GM12878 (cell line): ENCODE results near the gene MED1. TPM values are rescaled to one million over a fixed set of nuclear protein-coding genes. Genes with fewer than 3 reads are reported as not detected.

Experiments
- ATAC-seq: fragments of 200-7000 bp; cut with Tn5 transposase; 3 replicates; pipeline ENCODE4 v1.9.1; 2020; ENCODE audit warnings: mild to moderate bottlenecking, moderate library complexity
- BruUV-seq: library from RNA; stranded (reverse); fragments of 400-500 nt; replicated peaks from 2 replicates; lab custom pipeline; 2021; lab: Mats Ljungman, UMichigan
- CTCF ChIA-PET: fragments of 300-600 bp; sonication (Branson Sonifier 250); formaldehyde crosslinking; extraction: SDS; loops from one replicate; lab custom pipeline; 2021; ENCODE audit warnings: inconsistent platforms; lab: Yijun Ruan, JAX
- POLR2A ChIA-PET: fragments of 350-600 bp; formaldehyde crosslinking; extraction: SDS; loops from one replicate; lab custom pipeline; 2021; ENCODE audit warnings: inconsistent platforms; lab: Charles Lee
- RAD21 ChIA-PET: fragments of 300-600 bp; sonication (Branson Sonifier 250); formaldehyde crosslinking; loops from one replicate; lab custom pipeline; 2023; ENCODE audit warnings: antibody characterized with exemption; ENCODE audit not compliant: unreplicated experiment; lab: Charles Lee
- SMC1A ChIA-PET: fragments of 300-600 bp; sonication (Branson Sonifier 250); formaldehyde crosslinking; loops from one replicate; lab custom pipeline; 2023; ENCODE audit not compliant: unreplicated experiment, uncharacterized antibody; lab: Charles Lee
- DNase-seq: peaks from one replicate; pipeline ENCODE4 v3.0.0-alpha.2; 2011; ENCODE audit warnings: low read depth, low spot score
- FAIRE-seq: peaks from 3 replicates; lab custom pipeline; 2011; peaks lifted over from hg19 to GRCh38; lab: Jason Lieb, UNC
- H2AFZ ChIP-seq: 2 replicates; pipeline ENCODE4 v1.6.0; 2011; ENCODE audit warnings: low read depth, low read length, control low read depth; ENCODE audit not compliant: control insufficient read depth
- H3K27ac ChIP-seq: 2 replicates; pipeline ENCODE4 v1.5.1; 2011; ENCODE audit warnings: control low read depth; ENCODE audit not compliant: control insufficient read depth, insufficient read depth
- H3K27me3 ChIP-seq, 2 experiments: replicated peaks in 1 of 2; 2 replicates each; pipeline versions ENCODE4 v1.6.0 to v1.6.1; 2011; ENCODE audit warnings: low read length in 1 of 2; ENCODE audit not compliant: control insufficient read depth in 2 of 2, insufficient read depth in 2 of 2
- H3K36me3 ChIP-seq, 2 experiments: 2 replicates each; pipeline ENCODE4 v1.5.1; 2011; ENCODE audit warnings: low read length in 1 of 2; ENCODE audit not compliant: control insufficient read depth in 2 of 2, insufficient read depth in 2 of 2
- H3K4me1 ChIP-seq: 2 replicates; pipeline ENCODE4 v1.6.1; 2011; ENCODE audit warnings: mild to moderate bottlenecking, low read length, moderate library complexity, mixed read lengths; ENCODE audit not compliant: control insufficient read depth, insufficient read depth
- H3K4me2 ChIP-seq: 2 replicates; pipeline ENCODE4 v1.6.0; 2011; ENCODE audit warnings: control low read depth; ENCODE audit not compliant: control insufficient read depth, insufficient read depth
- H3K4me3 ChIP-seq: fragments of 200-600 bp; sonication (generic); 2 replicates; pipeline ENCODE4 v1.5.1; 2016
- H3K79me2 ChIP-seq: 2 replicates; pipeline ENCODE4 v1.6.0; 2011; ENCODE audit warnings: low read length; ENCODE audit not compliant: control insufficient read depth, insufficient read depth
- H3K9ac ChIP-seq: 2 replicates; pipeline ENCODE4 v1.8.0; 2011; ENCODE audit warnings: low read length, control low read depth, mixed read lengths; ENCODE audit not compliant: control insufficient read depth, insufficient read depth
- H3K9me3 ChIP-seq: replicated peaks from 3 replicates; pipeline ENCODE4 v1.5.1; 2011; ENCODE audit warnings: mild to moderate bottlenecking, low read length; ENCODE audit not compliant: control insufficient read depth, insufficient read depth
- H4K20me1 ChIP-seq: 2 replicates; pipeline ENCODE4 v1.6.0; 2011; ENCODE audit not compliant: control insufficient read depth, insufficient read depth
- EGR1 ChIP-seq, 2 experiments: IDR thresholded peaks; 1 replicate in 1 of 2; 2 replicates in 1 of 2; pipeline ENCODE4 v1.6.1; 2011 to 2012; ENCODE audit warnings: low read depth in 2 of 2, low read length in 2 of 2, borderline replicate concordance in 1 of 2, mild to moderate bottlenecking in 1 of 2, moderate library complexity in 1 of 2
- SP1 ChIP-seq: IDR thresholded peaks from one replicate; pipeline ENCODE4 v1.6.1; 2011; ENCODE audit warnings: low read depth, low read length
- WGBS: methylation state at CpG from one replicate; pipeline ENCODE4 v1.1.6; 2016; ENCODE audit warnings: low lambda C conversion rate; ENCODE audit not compliant: insufficient replicate concordance, insufficient coverage; ENCODE audit errors: missing lambda C conversion rate; 5-methylcytosine and 5-hydroxymethylcytosine counted together
- in situ Hi-C: fragments of 300-500 bp; cut with MboI; formaldehyde crosslinking; loops from 9 replicates; pipeline ENCODE4 v1.14.3; 2018; ENCODE audit warnings: mixed read lengths
- intact Hi-C: fragments of 100-400 bp; cut with micrococcal nuclease; formaldehyde crosslinking; loops from one replicate; pipeline ENCODE4 v1.14.2; 2022; ENCODE audit not compliant: unreplicated experiment
- polyA plus RNA-seq, 11 experiments: library from polyadenylated mRNA; depleted of rRNA in 4 of 11; unstranded in 6 of 11; stranded (reverse) in 5 of 11; fragments of >200 nt; fragmentation: Nextera tagmentation in 4 of 11; fragmentation: Illumina TruSeq in 1 of 11; extraction: Ambion mirVana in 4 of 11; extraction: Trizol in 1 of 11; gene quantifications; 1 replicate in 1 of 11; 2 replicates in 10 of 11; pipeline versions ENCODE4 v1.2.1 to v1.2.3, GENCODE V29; 2011 to 2016; ENCODE audit warnings: inconsistent platforms in 2 of 11, missing spikeins in 2 of 11, low read depth in 1 of 11
- total RNA-seq, 4 experiments: library from RNA; depleted of rRNA in 3 of 4; stranded (reverse); fragments of >200 nt in 3 of 4; fragmentation: Illumina TruSeq in 1 of 4; extraction: Trizol in 1 of 4; gene quantifications; 2 replicates each; pipeline versions ENCODE4 v1.2.1 to v1.2.3, GENCODE V29; 2013 to 2021

The MED1 gene
- total and polyA plus RNA-seq, 10 of the 15 experiments (the other 5 are each of a cell fraction or from before 2014, with no cell fraction given) = 8.7 to 50.1 (median 30.1) TPM

DNA sequence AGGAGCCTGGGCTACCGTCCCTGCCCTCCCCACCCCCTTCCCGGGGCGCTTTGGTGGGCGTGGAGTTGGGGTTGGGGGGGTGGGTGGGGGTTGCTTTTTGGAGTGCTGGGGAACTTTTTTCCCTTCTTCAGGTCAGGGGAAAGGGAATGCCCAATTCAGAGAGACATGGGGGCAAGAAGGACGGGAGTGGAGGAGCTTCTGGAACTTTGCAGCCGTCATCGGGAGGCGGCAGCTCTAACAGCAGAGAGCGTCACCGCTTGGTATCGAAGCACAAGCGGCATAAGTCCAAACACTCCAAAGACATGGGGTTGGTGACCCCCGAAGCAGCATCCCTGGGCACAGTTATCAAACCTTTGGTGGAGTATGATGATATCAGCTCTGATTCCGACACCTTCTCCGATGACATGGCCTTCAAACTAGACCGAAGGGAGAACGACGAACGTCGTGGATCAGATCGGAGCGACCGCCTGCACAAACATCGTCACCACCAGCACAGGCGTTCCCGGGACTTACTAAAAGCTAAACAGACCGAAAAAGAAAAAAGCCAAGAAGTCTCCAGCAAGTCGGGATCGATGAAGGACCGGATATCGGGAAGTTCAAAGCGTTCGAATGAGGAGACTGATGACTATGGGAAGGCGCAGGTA, 11.0 kb upstream of the MED1 start:
- H4K20me1 ChIP-seq = no peaks in the 10 kb centered on the region
- peak overlapping the region; percentile 64 for H3K4me2 ChIP-seq
- SMC1A ChIA-PET = interaction anchor here (0.5 to 3.3 kb wide), 3 partner anchors 9 to 61 kb away, joined by 3 to 36 read pairs (median 3); partner anchors contain the start of gene MED1
- FAIRE-seq (no peak), ATAC-seq (peak; percentile 32)
- peaks cover 52% of the 10 kb centered on the region for H3K79me2 ChIP-seq
- POLR2A ChIA-PET = interaction anchor here (0.6 to 4.9 kb wide), 10 partner anchors 11 to 309 kb away, joined by 3 to 73 read pairs (median 4); partner anchors contain the start of gene MED1
- H3K4me3 ChIP-seq = peak overlapping the region; percentile 99
- no peaks in the 10 kb centered on the region for H3K4me1 ChIP-seq
- peaks cover 0 to 4% of the 10 kb centered on the region in 2 experiments; a peak in 1 of 4 replicates for H3K36me3 ChIP-seq
- no peak overlapping the region for H2AFZ ChIP-seq
- no peaks in the 10 kb centered on the region for H3K9me3 ChIP-seq
- no peak for TF ChIP-seq SP1
- 0 out of 3 replicates have a peak, but pooled peaks of 1 of the 2 experiments have one; percentile 36 for TF ChIP-seq EGR1 (IDR thresholded peaks at IDR 0.05; ENCODE audit: borderline replicate concordance in 1 of 2, low read depth in 2 of 2, low read length in 2 of 2)
- TF ChIP-seq, all 136 proteins: peak for 1
- Histone ChIP-seq H3K27ac (peak overlapping the region; percentile 91), H3K9ac (peak overlapping the region; percentile 92), H3K27me3 (no peaks in the 10 kb centered on the region)
- CTCF ChIA-PET = interaction anchor here (0.7 to 2.4 kb wide), 7 partner anchors 10 to 218 kb away, joined by 3 to 6 read pairs (median 3); partner anchors contain the start of gene MED1
- intact Hi-C loops = loop anchor here (1.0 kb wide), 1 partner anchor 11 kb away; the partner anchor contains the start of gene MED1
- RAD21 ChIA-PET = interaction anchor here (1.0 to 2.7 kb wide), 5 partner anchors 10 to 58 kb away, joined by 3 to 38 read pairs (median 7); partner anchors contain the start of gene MED1
- in situ Hi-C loops = no loop called here
- DNase-seq = peak; percentile 32
- BruUV-seq = no TSS peak
- under 1% methylated on average over 32 of the region's 34 CpGs for WGBS
